Measurements from ENCODE around the gene ID3. TPM values are rescaled to one million over a fixed set of nuclear protein-coding genes. Genes with fewer than 3 reads are reported as not detected.

ID3 gene
- total and polyA plus RNA-seq, 2 of the 8 experiments (the other 6 are each of a cell fraction or from before 2014, with no cell fraction given), result 240 to 304 TPM

DNA sequence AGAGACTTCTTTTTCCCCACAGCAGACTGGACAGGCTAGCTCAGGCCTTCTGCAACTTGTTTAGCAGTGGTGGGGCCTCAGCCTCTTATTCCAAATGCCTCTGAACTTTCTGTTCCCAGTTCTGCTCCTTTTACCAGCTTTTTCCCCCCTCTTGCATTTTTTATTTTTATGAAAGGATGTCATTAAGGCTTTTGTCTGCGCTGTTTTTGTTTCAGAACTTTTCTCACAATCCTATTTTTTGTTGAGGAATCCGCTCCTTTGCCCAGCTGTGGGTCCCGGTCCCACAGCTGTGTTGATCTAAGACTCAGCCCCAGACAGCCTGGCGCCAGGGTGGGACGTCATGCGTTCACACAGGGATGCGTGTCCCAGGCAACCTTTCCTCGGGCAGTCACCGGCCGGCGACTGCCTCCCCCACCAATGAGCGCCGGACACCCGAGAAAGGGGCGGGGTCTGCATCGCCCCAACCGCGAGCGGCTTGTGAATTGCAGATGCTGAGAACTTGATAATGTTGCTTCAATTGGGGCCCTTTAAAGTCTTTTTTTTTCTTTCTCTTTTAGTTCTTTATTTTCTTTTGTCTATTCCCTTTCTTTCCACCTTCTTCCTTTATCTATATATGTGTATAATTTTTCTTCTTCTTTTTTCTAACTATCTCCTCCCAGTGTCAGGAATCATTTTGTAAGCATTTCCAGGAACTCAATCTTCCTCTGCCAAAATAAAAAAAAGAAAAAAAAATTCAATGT lies 3.0 kb upstream of the ID3 start:
- no peak overlapping the region for H3K18ac ChIP-seq (ENCODE audit: extremely low read depth, low read length)
- no peak overlapping the region; a peak in 3 of 7 replicates for H3K9ac ChIP-seq (replicated peaks in 1 of 4; ENCODE audit: extremely low read depth in 1 of 4, low read depth in 3 of 4, low read length in 3 of 4)
- H4K8ac ChIP-seq (ENCODE audit: extremely low read depth, insufficient read depth, low read length), result no peak overlapping the region
- H3K23ac ChIP-seq (ENCODE audit: insufficient read length), result no peak overlapping the region
- POLR2A ChIA-PET (ENCODE audit: partially characterized antibody), result interaction anchor here (1.1 to 20.4 kb wide), 5 partner anchors 8 to 72 kb away, joined by 5 to 547 read pairs (median 7); no protein-coding TSS in a partner anchor
- H3K23me2 ChIP-seq (ENCODE audit: low read depth, low read length), result peaks cover 15% of the 10 kb centered on the region
- CTCF ChIA-PET (ENCODE audit: partially characterized antibody), result interaction anchor here (0.7 to 12.3 kb wide), 7 partner anchors 9 to 73 kb away, joined by 3 to 143 read pairs (median 3); no protein-coding TSS in a partner anchor
- no peak overlapping the region for H3K14ac ChIP-seq (ENCODE audit: insufficient read length)
- peaks cover 5 to 12% of the 10 kb centered on the region in 2 experiments for H4K20me1 ChIP-seq (replicated peaks in 1 of 2; ENCODE audit: control insufficient read depth in 1 of 2, insufficient read depth in 2 of 2, low read length in 2 of 2)
- peak overlapping the region in 2 of 4 experiments; percentile 12 to 20; a peak in 3 of 8 replicates for H3K4me3 ChIP-seq (ENCODE audit: extremely low read depth in 1 of 4, insufficient read depth in 2 of 4, low read depth in 3 of 4, low read length in 4 of 4)
- H2BK5ac ChIP-seq (ENCODE audit: low read depth, low read length), result peak overlapping the region; percentile 67; the same call in 1 of the 2 replicates
- H3K27ac ChIP-seq (ENCODE audit: low read depth, low read length), result no peak overlapping the region
- FAIRE-seq, result no peak
- peaks cover 0 to 12% (median 0%) of the 10 kb centered on the region in 4 experiments; a peak in 5 of 8 replicates for H3K36me3 ChIP-seq (ENCODE audit: control insufficient read depth in 2 of 4, insufficient read depth in 4 of 4, low read length in 3 of 4)
- peak overlapping the region; percentile 18; the same call in 1 of the 2 replicates for H2BK12ac ChIP-seq (ENCODE audit: low read depth, low read length)
- peak overlapping the region; percentile 37 to 98 for H3K4me2 ChIP-seq (ENCODE audit: insufficient read depth in 1 of 2, low read depth in 2 of 2, low read length in 2 of 2)
- no peak overlapping the region for H4K5ac ChIP-seq (ENCODE audit: insufficient read length, low read depth, low read length)
- no peak overlapping the region for H4K91ac ChIP-seq (replicated peaks; ENCODE audit: insufficient read length, low read length)
- WGBS, 2 experiments (ENCODE audit: extremely low coverage in 1 of 2, insufficient coverage in 1 of 2, insufficient read length in 1 of 2, insufficient replicate concordance in 2 of 2, low coverage in 1 of 2, low lambda C conversion rate in 2 of 2, missing lambda C conversion rate in 1 of 2), result 1% methylated on average over 19 of the region's 19 CpGs; no CpG with 5 or more reads in 1 of the 2 experiments
- peaks cover 4 to 20% of the 10 kb centered on the region in 2 experiments for H3K79me2 ChIP-seq (ENCODE audit: control insufficient read depth in 1 of 2, insufficient read depth in 2 of 2, low read length in 2 of 2)
- H2AFZ ChIP-seq (ENCODE audit: low read length), result no peak overlapping the region
- DNase-seq (ENCODE audit: low read depth in 1 of 2, low spot score in 2 of 2), result peak in 1 of 2 experiments; percentile 87
- H3K56ac ChIP-seq (replicated peaks; ENCODE audit: insufficient read length, low read depth, low read length), result no peak overlapping the region
- no peaks in the 10 kb centered on the region for H3K9me3 ChIP-seq (ENCODE audit: insufficient read depth in 2 of 2, low read depth in 1 of 2, low read length in 1 of 2)
- H2BK120ac ChIP-seq (replicated peaks; ENCODE audit: low read depth, low read length), result no peak overlapping the region
- H2AK5ac ChIP-seq (ENCODE audit: low read depth, low read length), result no peak overlapping the region
- H2BK20ac ChIP-seq (ENCODE audit: low read length), result no peak overlapping the region
- no peaks in the 10 kb centered on the region for H3K79me1 ChIP-seq (ENCODE audit: low read depth, low read length)
- H2BK15ac ChIP-seq (ENCODE audit: low read length), result no peak overlapping the region
- H3K4ac ChIP-seq (replicated peaks; ENCODE audit: insufficient read length, low read depth, low read length), result no peak overlapping the region
- H3K27me3 ChIP-seq (replicated peaks in 1 of 4; ENCODE audit: control insufficient read depth in 3 of 4, extremely low read depth in 1 of 4, insufficient read depth in 3 of 4, low read length in 3 of 4), result peaks cover 0 to 4% (median 0%) of the 10 kb centered on the region in 4 experiments; a peak in 2 of 7 replicates
- peaks cover 11 to 29% (median 14%) of the 10 kb centered on the region in 4 experiments for H3K4me1 ChIP-seq (replicated peaks in 1 of 4; ENCODE audit: control insufficient read depth in 3 of 4, insufficient read depth in 4 of 4, low read length in 3 of 4)
- TF ChIP-seq TBP (IDR thresholded peaks at IDR 0.05; ENCODE audit: low read depth, low read length), result no peak
- peak; percentile 93 for TF ChIP-seq CREB1 (IDR thresholded peaks at IDR 0.05)
- no peak; the same call in 1 of the 2 replicates for TF ChIP-seq CHD2 (IDR thresholded peaks at IDR 0.05; ENCODE audit: low read length)
- TF ChIP-seq SIX5 (IDR thresholded peaks at IDR 0.05; ENCODE audit: low read depth, low read length), result no peak
- no peak for TF ChIP-seq CHD1 (IDR thresholded peaks at IDR 0.05; ENCODE audit: low read depth, low read length)
- TF ChIP-seq TCF12 (IDR thresholded peaks at IDR 0.05; ENCODE audit: low read depth, low read length), result peak; percentile 82; the same call in 1 of the 2 replicates
- TF ChIP-seq EZH2 (IDR thresholded peaks at IDR 0.05; ENCODE audit: low read depth, low read length, severe bottlenecking), result no peak
- peak; percentile 75; the same call in 1 of the 2 replicates for TF ChIP-seq SP4 (IDR thresholded peaks at IDR 0.05; ENCODE audit: low read length)
- peak in 1 of 2 experiments; percentile 38; a peak in 1 of 4 replicates for TF ChIP-seq SIN3A (conservative IDR thresholded peaks at IDR 0.05 in 1 of 2, IDR thresholded peaks at IDR 0.05 in 1 of 2; ENCODE audit: low read depth in 1 of 2, low read length in 2 of 2)
- peak in 1 of 2 experiments; percentile 67; a peak in 1 of 4 replicates for TF ChIP-seq HDAC2 (IDR thresholded peaks at IDR 0.05; ENCODE audit: borderline replicate concordance in 1 of 2, low read depth in 2 of 2, low read length in 2 of 2)
- no peak for TF ChIP-seq CEBPB (IDR thresholded peaks at IDR 0.05; ENCODE audit: low read depth, low read length)

All from H1 (cell line).